K562 (cell line): ENCODE measurements around the gene USHBP1. TPM values are rescaled to one million over a fixed set of nuclear protein-coding genes. Genes with fewer than 3 reads are reported as not detected.

Experiments used
- EGR1 ChIP-seq: fragments of 450-650 bp; conservative IDR thresholded peaks from 2 replicates; pipeline ENCODE4 v1.6.1; 2017; ENCODE audit warnings: mild to moderate bottlenecking
- ETS2 ChIP-seq: IDR thresholded peaks from 2 replicates; pipeline ENCODE4 v1.6.1; 2016; ENCODE audit warnings: borderline replicate concordance, missing genetic modification characterization, mild to moderate bottlenecking, moderate library complexity, missing compliant biosample characterization; ENCODE audit not compliant: poor library complexity, severe bottlenecking
- FIP1L1 ChIP-seq: fragments of 200-400 bp; formaldehyde crosslinking; IDR thresholded peaks from 2 replicates; pipeline ENCODE4 v1.6.1; 2018; ENCODE audit warnings: mild to moderate bottlenecking, low read depth, low read length; ENCODE audit not compliant: poor library complexity, severe bottlenecking
- JUND ChIP-seq, 2 experiments: IDR thresholded peaks; 2 replicates in 1 of 2; 3 replicates in 1 of 2; pipeline ENCODE4 v1.6.1; 2011; ENCODE audit warnings: borderline replicate concordance in 2 of 2, low read depth in 2 of 2, low read length in 2 of 2, improper control_type of control experiment in 1 of 2, missing biosample characterization in 1 of 2, missing genetic modification characterization in 1 of 2, missing genetic modification reagents in 1 of 2
- KLF13 ChIP-seq: fragments of 450-650 bp; IDR thresholded peaks from 2 replicates; pipeline ENCODE4 v1.6.1; 2016; ENCODE audit warnings: missing genetic modification characterization, low read depth, mild to moderate bottlenecking, missing compliant biosample characterization, moderate library complexity, borderline replicate concordance
- MBD1 ChIP-seq: fragments of 250-450 bp; sonication (Bioruptor Pico); IDR thresholded peaks from 2 replicates; pipeline ENCODE4 v1.8.0; 2022; ENCODE audit warnings: inconsistent platforms
- MEF2D ChIP-seq: conservative IDR thresholded peaks from 2 replicates; pipeline ENCODE4 v1.6.1; 2016; ENCODE audit warnings: low read depth, missing genetic modification characterization, missing compliant biosample characterization
- NFATC3 ChIP-seq: fragments of 450-650 bp; IDR thresholded peaks from 2 replicates; pipeline ENCODE4 v1.6.1; 2017; ENCODE audit warnings: mild to moderate bottlenecking
- PCBP2 ChIP-seq: fragments of 200-400 bp; formaldehyde crosslinking; IDR thresholded peaks from 2 replicates; pipeline ENCODE4 v1.6.1; 2018; ENCODE audit warnings: low read length, low read depth, mild to moderate bottlenecking, moderate library complexity; ENCODE audit not compliant: poor library complexity, severe bottlenecking
- RBM25 ChIP-seq: fragments of 200-400 bp; formaldehyde crosslinking; IDR thresholded peaks from 2 replicates; pipeline ENCODE4 v1.6.1; 2018; ENCODE audit warnings: low read length, low read depth, moderate library complexity; ENCODE audit not compliant: severe bottlenecking
- SAFB2 ChIP-seq: fragments of 200-400 bp; formaldehyde crosslinking; IDR thresholded peaks from 2 replicates; pipeline ENCODE4 v1.6.1; 2018; ENCODE audit warnings: borderline replicate concordance, low read length, low read depth, moderate library complexity; ENCODE audit not compliant: severe bottlenecking
- SAP30 ChIP-seq: fragments of 200-600 bp; sonication (generic); IDR thresholded peaks from 2 replicates; pipeline ENCODE4 v1.6.1; 2012; ENCODE audit warnings: borderline replicate concordance, low read depth, mild to moderate bottlenecking, moderate library complexity, low read length, control low read depth, inconsistent platforms; ENCODE audit not compliant: insufficient read depth, poor library complexity, severe bottlenecking
- STAT5B ChIP-seq: fragments of 250-450 bp; sonication (Bioruptor Pico); IDR thresholded peaks from 2 replicates; pipeline ENCODE4 v1.8.0; 2021; ENCODE audit warnings: mild to moderate bottlenecking, inconsistent platforms
- ZNF140 ChIP-seq: fragments of 250-450 bp; sonication (Bioruptor Pico); IDR thresholded peaks from 2 replicates; pipeline ENCODE4 v1.8.0; 2021; ENCODE audit warnings: moderate library complexity, mild to moderate bottlenecking, inconsistent platforms
- ZNF165 ChIP-seq: fragments of 250-450 bp; sonication (Bioruptor Pico); IDR thresholded peaks from 2 replicates; pipeline ENCODE4 v1.4.0; 2020; ENCODE audit warnings: borderline replicate concordance
- ZNF316 ChIP-seq: fragments of 450-650 bp; IDR thresholded peaks from 2 replicates; pipeline ENCODE4 v1.6.1; 2016
- ZNF740 ChIP-seq, 3 experiments: fragments of 200-800 bp in 1 of 3; sonication (Bioruptor generic) in 1 of 3; sonication (generic) in 1 of 3; formaldehyde crosslinking in 1 of 3; IDR thresholded peaks; 2 replicates each; pipeline versions ENCODE4 v1.6.1 to v1.8.0; 2016 to 2022; ENCODE audit warnings: mild to moderate bottlenecking in 2 of 3, missing compliant biosample characterization in 2 of 3, missing genetic modification characterization in 2 of 3, missing genetic modification reagents in 1 of 3
- ZNF764 ChIP-seq: fragments of 250-450 bp; sonication (Bioruptor Pico); IDR thresholded peaks from 2 replicates; pipeline ENCODE4 v1.4.0; 2020; ENCODE audit warnings: low read depth, mild to moderate bottlenecking, moderate library complexity
- polyA plus RNA-seq, 8 experiments: library from polyadenylated mRNA; depleted of rRNA in 4 of 8; stranded (reverse) in 5 of 8; unstranded in 3 of 8; fragments of >200 nt; fragmentation: Nextera tagmentation in 2 of 8; fragmentation: Illumina TruSeq in 1 of 8; extraction: Ambion mirVana in 2 of 8; extraction: Trizol in 1 of 8; gene quantifications; 2 replicates each; pipeline versions ENCODE4 v1.2.1 to v1.2.3, GENCODE V29; 2011 to 2014; ENCODE audit warnings: inconsistent platforms in 1 of 8, missing spikeins in 1 of 8
- total RNA-seq, 7 experiments: library from RNA; depleted of rRNA in 6 of 7; stranded (reverse); fragments of >200 nt in 6 of 7; fragmentation: Illumina TruSeq in 2 of 7; extraction: Trizol in 2 of 7; gene quantifications; 2 replicates each; pipeline versions ENCODE4 v1.2.1 to v1.2.3, GENCODE V29; 2011 to 2021; ENCODE audit warnings: low replicate concordance in 1 of 7
- TF ChIP-seq, protein P1 (sequence below): sonication (generic); formaldehyde crosslinking; IDR thresholded peaks from 2 replicates; pipeline ENCODE4 v1.9.0; 2022; ENCODE audit warnings: mild to moderate bottlenecking, missing genetic modification reagents
- TF ChIP-seq, protein P2 (sequence below): fragments of 250-450 bp; sonication (Bioruptor Pico); IDR thresholded peaks from 2 replicates; pipeline ENCODE4 v1.4.0; 2020; ENCODE audit warnings: mild to moderate bottlenecking, moderate library complexity

USHBP1 gene
- total and polyA plus RNA-seq, 9 of the 15 experiments (the other 6 are each of a cell fraction or from before 2014, with no cell fraction given), result 0.03 to 0.10 (median 0.05) TPM; not detected in 5

GRCh38 chr19:17215127-17215971 is 49.2 kb downstream of the USHBP1 start, which contains the start of gene USE1 (continued):
- TF ChIP-seq JUND (IDR thresholded peaks at IDR 0.05; ENCODE audit: borderline replicate concordance, low read depth, low read length), result peak; percentile 52; the same call in 1 of the 2 replicates
- no peak; the same call in 2 of the 3 replicates for TF ChIP-seq JUND (tag; IDR thresholded peaks at IDR 0.05; ENCODE audit: borderline replicate concordance, low read depth, low read length)
- TF ChIP-seq, protein P1, sequence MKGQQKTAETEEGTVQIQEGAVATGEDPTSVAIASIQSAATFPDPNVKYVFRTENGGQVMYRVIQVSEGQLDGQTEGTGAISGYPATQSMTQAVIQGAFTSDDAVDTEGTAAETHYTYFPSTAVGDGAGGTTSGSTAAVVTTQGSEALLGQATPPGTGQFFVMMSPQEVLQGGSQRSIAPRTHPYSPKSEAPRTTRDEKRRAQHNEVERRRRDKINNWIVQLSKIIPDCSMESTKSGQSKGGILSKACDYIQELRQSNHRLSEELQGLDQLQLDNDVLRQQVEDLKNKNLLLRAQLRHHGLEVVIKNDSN, result peak; percentile 38; the same call in 1 of the 2 replicates
- peak; percentile 66 for TF ChIP-seq ZNF740 (CRISPR knock-in tag; IDR thresholded peaks at IDR 0.05)
- TF ChIP-seq ZNF740 (tag; IDR thresholded peaks at IDR 0.05), result no peak
- TF ChIP-seq KLF13 (tag), result peak; percentile 75; the same call in 1 of the 2 replicates
- TF ChIP-seq ZNF316, result no peak
- TF ChIP-seq ZNF140, result no peak
- TF ChIP-seq SAFB2, result no peak
- TF ChIP-seq EGR1, result peak; percentile 78
- TF ChIP-seq MBD1 (CRISPR knock-in tag), result no peak
- TF ChIP-seq SAP30, result peak; percentile 57
- peak; percentile 55; the same call in 1 of the 2 replicates for TF ChIP-seq MEF2D (tag)
- no peak for TF ChIP-seq ZNF165 (CRISPR knock-in tag)
- no peak for TF ChIP-seq PCBP2
- TF ChIP-seq FIP1L1, result peak; percentile 80
- TF ChIP-seq, protein P2, sequence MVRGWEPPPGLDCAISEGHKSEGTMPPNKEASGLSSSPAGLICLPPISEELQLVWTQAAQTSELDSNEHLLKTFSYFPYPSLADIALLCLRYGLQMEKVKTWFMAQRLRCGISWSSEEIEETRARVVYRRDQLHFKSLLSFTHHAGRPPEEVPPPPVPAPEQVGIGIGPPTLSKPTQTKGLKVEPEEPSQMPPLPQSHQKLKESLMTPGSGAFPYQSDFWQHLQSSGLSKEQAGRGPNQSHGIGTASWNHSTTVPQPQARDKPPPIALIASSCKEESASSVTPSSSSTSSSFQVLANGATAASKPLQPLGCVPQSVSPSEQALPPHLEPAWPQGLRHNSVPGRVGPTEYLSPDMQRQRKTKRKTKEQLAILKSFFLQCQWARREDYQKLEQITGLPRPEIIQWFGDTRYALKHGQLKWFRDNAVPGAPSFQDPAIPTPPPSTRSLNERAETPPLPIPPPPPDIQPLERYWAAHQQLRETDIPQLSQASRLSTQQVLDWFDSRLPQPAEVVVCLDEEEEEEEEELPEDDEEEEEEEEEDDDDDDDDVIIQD (CRISPR knock-in tag), result no peak
- no peak for TF ChIP-seq STAT5B
- TF ChIP-seq ZNF764, result peak; percentile 84
- TF ChIP-seq RBM25, result no peak
- no peak for TF ChIP-seq NFATC3
- TF ChIP-seq ETS2 (tag), result no peak
